Calu3 (cell line): ENCODE results near the gene RAB11B. TPM values are rescaled to one million over a fixed set of nuclear protein-coding genes. Genes with fewer than 3 reads are reported as not detected.
"Not testable (repeated sequence)": the region's sequence is repeated elsewhere in the genome, so short reads cannot be mapped to it uniquely, and the experiment has no call there.

Experiments used
- BruUV-seq: library from RNA; stranded (reverse); fragments of 400-500 nt; replicated peaks from 2 replicates; lab custom pipeline; 2021; lab: Mats Ljungman, UMichigan
- CTCF ChIA-PET: fragments of 300-600 bp; sonication (Branson Sonifier 250); formaldehyde crosslinking; loops from one replicate; lab custom pipeline; 2022; ENCODE audit warnings: antibody characterized with exemption; lab: Charles Lee
- DNase-seq: peaks from one replicate; pipeline ENCODE4 v3.0.0; 2022
- H3K27ac Mint-ChIP-seq: one replicate; pipeline ENCODE4 v1.8.0; 2022; ENCODE audit warnings: mixed read lengths; ENCODE audit not compliant: unreplicated experiment
- H3K27me3 Mint-ChIP-seq: one replicate; pipeline ENCODE4 v1.8.0; 2022; ENCODE audit warnings: mixed read lengths; ENCODE audit not compliant: unreplicated experiment
- H3K36me3 Mint-ChIP-seq: one replicate; pipeline ENCODE4 v1.8.0; 2022; ENCODE audit warnings: mild to moderate bottlenecking, moderate library complexity, mixed read lengths; ENCODE audit not compliant: insufficient read depth, unreplicated experiment
- H3K4me1 Mint-ChIP-seq: one replicate; pipeline ENCODE4 v1.8.0; 2022; ENCODE audit warnings: mild to moderate bottlenecking, low read depth, mixed read lengths; ENCODE audit not compliant: unreplicated experiment
- H3K4me3 Mint-ChIP-seq: one replicate; pipeline ENCODE4 v1.8.0; 2022; ENCODE audit warnings: mild to moderate bottlenecking, low read depth, moderate library complexity, mixed read lengths; ENCODE audit not compliant: unreplicated experiment
- H3K9me3 Mint-ChIP-seq: one replicate; pipeline ENCODE4 v1.8.0; 2022; ENCODE audit warnings: low read depth, mixed read lengths; ENCODE audit not compliant: unreplicated experiment
- CTCF ChIP-seq: fragments of 200-600 bp; IDR thresholded peaks from one replicate; pipeline ENCODE4 v1.8.0; 2022; ENCODE audit warnings: antibody characterized with exemption; ENCODE audit not compliant: unreplicated experiment
- intact Hi-C: fragments of 100-400 bp; cut with micrococcal nuclease; formaldehyde crosslinking; loops from one replicate; pipeline ENCODE4 v1.10.0; 2022; ENCODE audit not compliant: unreplicated experiment
- total RNA-seq: library from RNA; stranded (reverse); gene quantifications from 2 replicates; pipeline ENCODE4 v1.2.3, GENCODE V29; 2022

RAB11B gene
- total RNA-seq, 1 experiment from 2014 or later, result 57.5 TPM

GRCh38 chr19:8430650-8431049 lies 40.5 kb downstream of the RAB11B start:
- Mint-ChIP-seq H3K27ac (no peak overlapping the region), H3K4me1 (no peaks in the 10 kb centered on the region), H3K27me3 (no peaks in the 10 kb centered on the region), H3K36me3 (no peaks in the 10 kb centered on the region), H3K4me3 (no peak overlapping the region), H3K9me3 (no peaks in the 10 kb centered on the region)
- no peak for TF ChIP-seq CTCF
- CTCF ChIA-PET, result interaction anchor here (0.7 kb wide), 1 partner anchor 577 kb away, joined by 4 read pairs; no protein-coding TSS in a partner anchor
- no peak for DNase-seq
- intact Hi-C loops, result no loop called here
- BruUV-seq, result no TSS peak

- intact Hi-C loops, result no loop called here
- no peak overlapping the region for H3K27ac Mint-ChIP-seq
- no peak for DNase-seq
- TF ChIP-seq CTCF, result no peak
- no peaks in the 10 kb centered on the region for H3K4me1 Mint-ChIP-seq
- no peak overlapping the region for H3K4me3 Mint-ChIP-seq
- H3K9me3 Mint-ChIP-seq, result no peaks in the 10 kb centered on the region
- CTCF ChIA-PET, result interaction anchor here (0.7 kb wide), 1 partner anchor 174 kb away, joined by 4 read pairs; no protein-coding TSS in a partner anchor
- BruUV-seq, result no TSS peak
- H3K36me3 Mint-ChIP-seq, result no peaks in the 10 kb centered on the region
- H3K27me3 Mint-ChIP-seq, result no peaks in the 10 kb centered on the region
Measured at GRCh38 chr19:8438236-8438635, 48.1 kb downstream of the RAB11B start.

GRCh38 chr19:8441725-8442544 lies 51.8 kb downstream of the RAB11B start:
- DNase-seq, result no peak
- CTCF ChIA-PET, result interaction anchor here (0.6 to 0.7 kb wide), 2 partner anchors 9 to 106 kb away, joined by 3 to 4 read pairs; no protein-coding TSS in a partner anchor
- TF ChIP-seq CTCF, result no peak
- BruUV-seq, result no TSS peak
- H3K27me3 Mint-ChIP-seq, result no peaks in the 10 kb centered on the region
- no peak overlapping the region for H3K27ac Mint-ChIP-seq
- no peaks in the 10 kb centered on the region for H3K9me3 Mint-ChIP-seq
- peaks cover 27% of the 10 kb centered on the region for H3K36me3 Mint-ChIP-seq
- intact Hi-C loops, result no loop called here
- H3K4me3 Mint-ChIP-seq, result no peak overlapping the region
- peaks cover 1% of the 10 kb centered on the region for H3K4me1 Mint-ChIP-seq

- H3K36me3 Mint-ChIP-seq, result peaks cover 39% of the 10 kb centered on the region
- CTCF ChIA-PET, result interaction anchor here (1.2 to 1.5 kb wide), 2 partner anchors 20 to 31 kb away, joined by 4 to 7 read pairs; partner anchors contain the start of gene MARCHF2
- peak overlapping the region; percentile 99 for H3K27ac Mint-ChIP-seq
- DNase-seq, H3K9me3 Mint-ChIP-seq, H3K4me1 Mint-ChIP-seq, BruUV-seq, intact Hi-C loops, H3K27me3 Mint-ChIP-seq: not testable (repeated sequence)
- peak overlapping the region; percentile 95 for H3K4me3 Mint-ChIP-seq
Measured at GRCh38 chr19:8444140-8444676, 54.0 kb downstream of the RAB11B start.
